Prostate gland (tissue), 2 donors: ENCODE measurements around the gene TNIP1. TPM values are rescaled to one million over a fixed set of nuclear protein-coding genes. Genes with fewer than 3 reads are reported as not detected.
A peak's percentile ranks its signal among the peaks of the same experiment; 100 is the strongest.

Experiments used
- DNase-seq: peaks from one replicate; pipeline ENCODE4 v3.0.0-alpha.2; 2019; ENCODE audit warnings: low spot score
- H3K27ac ChIP-seq, 2 donors: fragments of 200-600 bp; sonication (generic); 2 replicates each; pipeline ENCODE4 v1.5.1; 2017 to 2019
- H3K27me3 ChIP-seq: fragments of 200-600 bp; sonication (generic); replicated peaks from 2 replicates; pipeline ENCODE4 v1.5.1; 2019; ENCODE audit not compliant: insufficient read depth
- H3K36me3 ChIP-seq, 2 donors: fragments of 200-600 bp; sonication (generic); 1 replicate in 1 of 2; 2 replicates in 1 of 2; pipeline versions ENCODE4 v1.5.1 to v1.8.1; 2017 to 2019
- H3K4me1 ChIP-seq: fragments of 200-600 bp; sonication (generic); replicated peaks from 2 replicates; pipeline ENCODE4 v1.5.1; 2019
- H3K4me3 ChIP-seq, 2 donors: fragments of 200-600 bp; sonication (generic); 2 replicates each; pipeline ENCODE4 v1.5.1; 2017 to 2019
- H3K9me3 ChIP-seq: fragments of 200-600 bp; sonication (generic); 2 replicates; pipeline ENCODE4 v1.5.1; 2017
- POLR2A ChIP-seq: fragments of 450-650 bp; IDR thresholded peaks from one replicate; pipeline ENCODE4 v1.6.1; 2016; ENCODE audit warnings: antibody characterized with exemption, mild to moderate bottlenecking
- POLR2AphosphoS5 ChIP-seq: sonication (generic); formaldehyde crosslinking; IDR thresholded peaks from one replicate; pipeline ENCODE4 v1.6.1; 2017; ENCODE audit warnings: antibody characterized with exemption
- WGBS: methylation state at CpG from one replicate; pipeline ENCODE4 v1.1.5; 2018; 5-methylcytosine and 5-hydroxymethylcytosine counted together
- intact Hi-C: fragments of 100-400 bp; cut with DNase I; formaldehyde crosslinking; loops from one replicate; pipeline ENCODE4 v1.14.2; 2022
- total RNA-seq, 2 donors: library from RNA; depleted of rRNA; stranded (reverse); fragments of >200 nt; gene quantifications; one replicate each; pipeline ENCODE4 v1.1.0, GENCODE V29; 2016
- TF ChIP-seq, protein P1 (sequence below), 4 experiments: fragments of 200-600 bp in 2 of 4; fragments of 450-650 bp in 2 of 4; sonication (generic) in 2 of 4; IDR thresholded peaks; 1 replicate in 3 of 4; 2 replicates in 1 of 4; pipeline ENCODE4 v1.5.1; 2016 to 2019; ENCODE audit warnings: antibody characterized with exemption in 4 of 4, mild to moderate bottlenecking in 2 of 4, moderate library complexity in 2 of 4

The TNIP1 gene
- total RNA-seq, 2 donors from 2014 or later: 61.9 to 81.6 TPM

DNA sequence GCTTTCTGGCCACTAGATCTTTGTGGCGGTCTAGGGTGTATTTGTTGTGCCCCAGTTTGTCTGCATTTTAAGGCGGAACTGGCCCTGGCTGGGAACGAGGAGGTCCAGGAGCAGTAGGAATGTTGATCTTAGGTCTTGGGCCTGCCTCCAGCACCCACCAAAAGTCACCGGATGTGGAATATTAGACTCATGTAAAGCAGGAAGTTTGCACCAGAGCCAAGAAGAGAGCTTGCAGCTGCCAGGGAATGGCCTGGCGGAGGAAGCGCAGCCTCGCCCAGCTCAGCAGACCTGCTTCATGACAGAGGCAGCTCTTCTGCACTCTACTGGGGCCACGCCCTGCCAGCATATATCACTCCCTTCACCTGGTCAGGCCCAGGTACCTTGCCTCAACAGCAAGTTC is 57.2 kb downstream of the TNIP1 start:
- peak; percentile 75 for DNase-seq
- intact Hi-C loops: loop anchor here (2.0 kb wide), 1 partner anchor 17 kb away; no protein-coding TSS in a partner anchor
- Histone ChIP-seq H3K27ac (peak overlapping the region; percentile 84 to 86), H3K27me3 (no peaks in the 10 kb centered on the region), H3K4me3 (no peak overlapping the region), H3K9me3 (no peaks in the 10 kb centered on the region), H3K4me1 (peaks cover 16% of the 10 kb centered on the region), H3K36me3 (peaks cover 0 to 2% of the 10 kb centered on the region in 2 donors)
- TF ChIP-seq POLR2AphosphoS5 (peak; percentile 60), POLR2A (no peak)
- TF ChIP-seq, protein P1, sequence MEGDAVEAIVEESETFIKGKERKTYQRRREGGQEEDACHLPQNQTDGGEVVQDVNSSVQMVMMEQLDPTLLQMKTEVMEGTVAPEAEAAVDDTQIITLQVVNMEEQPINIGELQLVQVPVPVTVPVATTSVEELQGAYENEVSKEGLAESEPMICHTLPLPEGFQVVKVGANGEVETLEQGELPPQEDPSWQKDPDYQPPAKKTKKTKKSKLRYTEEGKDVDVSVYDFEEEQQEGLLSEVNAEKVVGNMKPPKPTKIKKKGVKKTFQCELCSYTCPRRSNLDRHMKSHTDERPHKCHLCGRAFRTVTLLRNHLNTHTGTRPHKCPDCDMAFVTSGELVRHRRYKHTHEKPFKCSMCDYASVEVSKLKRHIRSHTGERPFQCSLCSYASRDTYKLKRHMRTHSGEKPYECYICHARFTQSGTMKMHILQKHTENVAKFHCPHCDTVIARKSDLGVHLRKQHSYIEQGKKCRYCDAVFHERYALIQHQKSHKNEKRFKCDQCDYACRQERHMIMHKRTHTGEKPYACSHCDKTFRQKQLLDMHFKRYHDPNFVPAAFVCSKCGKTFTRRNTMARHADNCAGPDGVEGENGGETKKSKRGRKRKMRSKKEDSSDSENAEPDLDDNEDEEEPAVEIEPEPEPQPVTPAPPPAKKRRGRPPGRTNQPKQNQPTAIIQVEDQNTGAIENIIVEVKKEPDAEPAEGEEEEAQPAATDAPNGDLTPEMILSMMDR (IDR thresholded peaks at IDR 0.05): no peak
- WGBS: 46% methylated on average over 8 of the region's 8 CpGs

DNA sequence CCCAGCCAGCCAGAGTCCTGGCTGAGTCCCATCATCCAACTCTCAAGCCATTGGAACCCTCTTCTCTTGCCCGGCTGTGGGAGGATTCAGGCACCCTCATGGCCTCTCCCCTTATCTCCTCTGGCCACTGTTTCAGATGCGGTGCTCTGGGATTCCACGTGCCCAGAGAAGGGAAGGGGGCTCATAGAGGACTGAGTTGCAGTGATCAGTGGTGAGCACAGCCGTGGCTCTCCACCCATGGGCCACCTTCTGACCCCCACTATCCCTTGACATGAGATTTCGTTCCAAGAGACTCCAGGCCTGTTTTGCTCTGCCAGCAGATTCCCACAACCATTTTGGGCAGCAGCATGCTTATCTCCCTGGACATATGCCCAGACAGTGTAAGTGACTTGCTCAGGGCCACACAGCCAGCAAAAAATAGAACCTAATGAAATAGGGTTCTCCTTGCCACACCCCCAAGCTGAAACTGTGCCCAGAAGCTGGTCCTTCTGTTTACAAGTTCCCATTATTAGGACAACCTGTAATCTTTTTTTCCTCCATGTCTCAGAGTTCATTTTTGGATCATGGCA is 57.7 kb downstream of the TNIP1 start:
- H3K4me3 ChIP-seq: peak overlapping the region; percentile 6 to 69
- no peaks in the 10 kb centered on the region for H3K27me3 ChIP-seq
- intact Hi-C loops: loop anchor here (2.0 kb wide), 1 partner anchor 16 kb away; no protein-coding TSS in a partner anchor
- peaks cover 16% of the 10 kb centered on the region for H3K4me1 ChIP-seq
- WGBS: 74% methylated on average over 5 of the region's 5 CpGs
- peak; percentile 65 for DNase-seq
- H3K27ac ChIP-seq: peak overlapping the region; percentile 84 to 86
- no peaks in the 10 kb centered on the region for H3K9me3 ChIP-seq
- TF ChIP-seq POLR2AphosphoS5 (no peak), POLR2A (no peak)
- TF ChIP-seq, protein P1 (IDR thresholded peaks at IDR 0.05): no peak
- H3K36me3 ChIP-seq: peaks cover 0 to 2% of the 10 kb centered on the region in 2 donors

DNA sequence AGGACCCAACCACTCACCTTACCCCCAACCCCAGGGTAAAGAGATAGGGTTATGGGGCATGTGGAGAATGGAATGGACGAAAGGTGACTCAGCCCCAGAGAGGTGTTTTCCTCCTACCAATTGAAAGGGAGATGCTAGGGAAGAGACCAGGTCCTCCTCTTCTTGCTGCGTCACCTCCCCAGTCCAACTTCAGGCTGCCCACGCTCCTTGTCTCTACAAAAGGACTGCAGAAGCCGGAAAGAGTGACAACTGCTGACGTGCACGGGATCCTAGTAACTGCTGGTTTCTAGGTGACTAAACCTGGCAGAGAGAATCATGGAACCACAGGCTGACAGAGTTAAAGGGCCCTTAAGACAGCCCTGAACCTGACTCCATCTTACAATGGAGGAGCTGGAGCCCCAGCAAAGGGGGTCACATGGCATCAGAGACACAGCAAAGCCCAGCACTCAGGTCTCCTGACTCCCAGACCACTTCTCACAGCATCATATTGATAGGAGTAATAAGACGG is 58.3 kb downstream of the TNIP1 start:
- no peaks in the 10 kb centered on the region for H3K9me3 ChIP-seq
- no peaks in the 10 kb centered on the region for H3K36me3 ChIP-seq
- intact Hi-C loops: loop anchor here (2.0 kb wide), 1 partner anchor 16 kb away; no protein-coding TSS in a partner anchor
- no peak for DNase-seq
- H3K27me3 ChIP-seq: no peaks in the 10 kb centered on the region
- WGBS: 79% methylated on average over 7 of the region's 7 CpGs
- TF ChIP-seq POLR2A (no peak), POLR2AphosphoS5 (no peak)
- TF ChIP-seq, protein P1 (IDR thresholded peaks at IDR 0.05): no peak
- H3K4me3 ChIP-seq: peak overlapping the region; percentile 6 to 69
- H3K27ac ChIP-seq: peak overlapping the region; percentile 84 to 86
- peaks cover 16% of the 10 kb centered on the region for H3K4me1 ChIP-seq

DNA sequence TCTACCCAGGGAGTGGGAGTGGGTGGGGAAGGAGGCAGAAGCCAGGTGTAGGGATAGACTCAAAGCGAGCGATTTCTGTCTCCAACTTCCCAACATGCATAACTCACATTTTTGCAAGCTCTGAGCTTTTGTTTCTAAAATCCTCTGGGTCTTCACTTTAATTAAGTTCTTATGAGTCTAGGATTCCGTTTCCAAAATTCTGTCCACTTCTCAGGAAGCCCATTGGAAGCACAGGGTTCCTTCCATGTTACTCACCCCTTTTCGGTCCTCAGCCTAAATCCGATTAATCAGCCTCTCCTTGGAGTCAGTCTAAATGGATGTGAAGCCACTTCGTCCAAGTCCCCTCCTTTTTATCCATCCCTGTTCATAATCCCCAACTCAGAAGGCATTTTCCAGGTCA is 59.1 kb downstream of the TNIP1 start:
- TF ChIP-seq POLR2A (no peak), POLR2AphosphoS5 (no peak)
- TF ChIP-seq, protein P1 (IDR thresholded peaks at IDR 0.05): no peak
- Histone ChIP-seq H3K9me3 (no peaks in the 10 kb centered on the region), H3K36me3 (no peaks in the 10 kb centered on the region), H3K4me3 (peak overlapping the region; percentile 66 to 69), H3K27me3 (no peaks in the 10 kb centered on the region), H3K27ac (peak overlapping the region; percentile 84 to 86), H3K4me1 (peaks cover 16% of the 10 kb centered on the region)
- WGBS: 93% methylated on average over 6 of the region's 6 CpGs
- DNase-seq: no peak
- intact Hi-C loops: loop anchor here (2.0 kb wide), 1 partner anchor 15 kb away; no protein-coding TSS in a partner anchor
